GM10248 (cell line): Measurements from ENCODE around the gene GALNT9.

Experiments used
- CTCF ChIA-PET: fragments of 300-600 bp; sonication (Branson Sonifier 250); formaldehyde crosslinking; extraction: SDS; loops from one replicate; lab custom pipeline; 2021; ENCODE audit warnings: antibody characterized with exemption; lab: Yijun Ruan, JAX
- POLR2A ChIA-PET: fragments of 350-650 bp; sonication (Branson Sonifier 250); formaldehyde crosslinking; extraction: SDS; loops from one replicate; lab custom pipeline; 2020; ENCODE audit warnings: antibody characterized with exemption; lab: Yijun Ruan, JAX
- DNase-seq: peaks from one replicate; pipeline ENCODE4 v3.0.0; 2012; ENCODE audit errors: extremely low spot score
- CTCF ChIP-seq: IDR thresholded peaks from 2 replicates; pipeline ENCODE4 v1.5.1; 2012; ENCODE audit warnings: mild to moderate bottlenecking, low read depth; ENCODE audit errors: extremely low read depth, missing control alignments, control extremely low read depth

Gene GALNT9

DNA sequence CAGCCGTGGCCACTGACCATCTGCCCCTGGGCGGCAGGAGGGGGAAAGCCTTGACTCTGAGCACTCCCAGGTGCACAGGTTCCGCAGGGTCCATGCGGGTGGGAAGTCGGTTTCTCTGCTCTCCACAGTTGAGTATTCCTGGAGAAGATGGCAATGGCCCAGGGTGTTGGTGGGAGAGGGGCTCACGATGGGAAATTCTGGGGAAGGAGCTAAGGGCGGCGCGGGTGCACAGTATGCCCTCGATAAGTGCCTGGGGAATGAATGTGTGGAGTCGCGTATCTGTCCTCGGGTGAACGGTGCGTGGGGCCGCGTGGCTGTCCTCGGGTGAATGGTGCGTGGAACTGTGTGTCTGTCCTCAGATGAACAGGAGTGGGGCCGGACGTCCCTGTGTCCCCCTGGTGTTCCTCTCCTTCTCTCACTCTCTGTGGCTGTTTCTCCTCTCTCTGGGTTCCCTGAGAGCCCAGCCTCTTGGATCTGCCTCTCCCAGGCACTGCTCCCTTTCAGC lies 147.1 kb downstream of the GALNT9 start:
- DNase-seq, result no peak
- no peak for TF ChIP-seq CTCF
- ChIA-PET POLR2A (no interaction called here), CTCF (no interaction called here)

GRCh38 chr12:132181570-132182200 lies 147.7 kb downstream of the GALNT9 start:
- no peak for TF ChIP-seq CTCF
- CTCF ChIA-PET, result no interaction called here
- DNase-seq, result no peak
- POLR2A ChIA-PET, result no interaction called here

DNA sequence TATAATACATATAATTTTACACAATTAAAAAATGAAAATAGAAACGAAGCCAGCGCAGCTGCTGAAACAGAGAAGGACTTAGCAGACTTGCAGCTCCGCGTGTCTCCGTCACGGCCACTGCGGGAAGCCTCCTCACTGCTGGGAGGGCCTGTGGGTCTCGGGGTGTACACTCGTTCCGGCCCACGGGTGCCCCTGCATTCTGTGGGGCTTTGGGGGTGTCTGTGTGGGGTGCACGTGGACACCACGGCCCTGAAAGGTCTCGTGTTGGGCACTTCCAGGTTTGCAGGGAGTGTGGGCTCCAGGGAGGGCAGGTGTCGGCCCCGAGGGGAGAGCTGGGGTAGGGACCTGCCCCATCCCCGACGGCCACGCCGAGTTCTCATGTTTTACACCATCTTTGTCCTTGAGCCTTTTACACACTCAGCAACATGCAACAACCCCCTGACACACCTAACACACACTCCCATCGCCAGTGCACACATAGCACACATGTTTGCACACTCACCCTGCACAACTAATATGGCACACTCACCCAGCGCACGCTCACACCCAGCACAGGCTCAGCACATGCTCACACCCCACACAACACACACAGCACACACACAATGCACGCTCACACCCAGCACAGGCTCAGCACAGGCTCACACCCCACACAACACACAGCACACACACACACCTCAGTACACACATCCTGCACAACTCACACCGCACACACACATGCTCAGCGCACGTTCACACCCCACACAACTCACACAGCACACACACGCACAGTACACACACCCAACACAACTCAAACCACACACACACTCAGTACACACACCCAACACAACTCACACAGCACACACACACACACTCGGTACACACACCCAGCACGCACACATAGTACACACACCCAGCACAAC lies 148.5 kb downstream of the GALNT9 start:
- ChIA-PET CTCF (no interaction called here), POLR2A (no interaction called here)
- no peak for TF ChIP-seq CTCF
- no peak for DNase-seq

DNA sequence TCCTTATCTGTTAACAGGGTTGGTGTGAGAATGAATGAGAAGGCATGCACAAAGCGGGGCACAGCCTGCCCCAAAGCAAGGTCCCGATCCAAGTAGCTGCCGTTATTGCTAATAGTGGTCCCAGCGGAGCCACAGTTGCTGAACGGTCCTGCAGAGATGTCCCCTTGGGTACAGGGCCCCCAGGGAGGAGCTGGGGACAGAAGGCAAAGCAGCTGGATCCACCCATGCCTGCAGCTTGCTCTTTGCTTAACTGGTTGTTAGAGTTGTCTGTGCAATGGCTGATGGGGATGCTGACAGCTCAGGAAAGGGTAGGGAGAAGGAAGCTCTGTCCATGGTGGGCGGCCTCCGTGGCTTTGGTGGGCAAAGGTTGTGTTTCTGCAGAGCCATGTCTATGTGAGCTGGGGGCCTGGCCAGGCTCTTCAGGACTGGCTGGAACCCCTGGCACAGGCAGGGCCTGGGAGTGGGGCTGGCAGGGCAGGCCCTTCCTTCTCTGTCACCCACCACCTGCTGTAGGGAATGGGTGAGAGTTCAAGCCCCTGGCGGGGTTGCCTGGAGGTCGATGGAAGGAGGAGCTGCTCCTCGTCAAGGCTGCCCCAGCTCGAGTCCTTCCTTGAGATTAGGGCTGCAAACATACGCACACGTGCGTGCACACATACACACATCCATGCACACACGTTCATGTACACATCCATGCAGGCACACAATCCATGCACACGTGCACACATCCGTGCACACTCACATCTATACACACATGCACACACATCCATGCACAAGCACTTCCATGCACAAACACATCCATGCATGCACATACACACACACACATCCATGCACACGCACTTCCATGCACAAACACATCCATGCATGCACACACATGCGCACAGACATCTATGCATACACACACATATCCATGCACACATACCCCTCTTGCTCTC lies 149.7 kb downstream of the GALNT9 start:
- no peak for DNase-seq
- CTCF ChIA-PET, result interaction anchor here (1.5 kb wide), 1 partner anchor 26 kb away, joined by 5 read pairs; no protein-coding TSS in a partner anchor
- POLR2A ChIA-PET, result no interaction called here
- no peak for TF ChIP-seq CTCF

GRCh38 chr12:132178801-132179401 lies 150.5 kb downstream of the GALNT9 start:
- DNase-seq, result no peak
- POLR2A ChIA-PET, result no interaction called here
- no peak for TF ChIP-seq CTCF
- CTCF ChIA-PET, result interaction anchor here (1.5 kb wide), 1 partner anchor 25 kb away, joined by 5 read pairs; no protein-coding TSS in a partner anchor
